Measurements from ENCODE around the gene SUGCT. TPM values are rescaled to one million over a fixed set of nuclear protein-coding genes. Genes with fewer than 3 reads are reported as not detected.

SUGCT gene
- total and polyA plus RNA-seq, 2 of the 13 experiments (the other 11 are each of a cell fraction or from before 2014, with no cell fraction given): 10.1 to 22.2 TPM

GRCh38 chr7:40102897-40103296, 31.9 kb upstream of the SUGCT start:
- Histone ChIP-seq H3K27me3 (ENCODE audit: control insufficient read depth in 1 of 2, insufficient read depth in 2 of 2, low read length in 2 of 2) (no peaks in the 10 kb centered on the region), H3K4me3 (replicated peaks in 1 of 3; ENCODE audit: insufficient read depth in 1 of 3, low read depth in 2 of 3, low read length in 3 of 3) (no peak overlapping the region), H4K20me1 (ENCODE audit: insufficient read depth, low read length) (no peaks in the 10 kb centered on the region), H3K9me3 (ENCODE audit: low read length) (no peaks in the 10 kb centered on the region), H3K9ac (ENCODE audit: insufficient read depth, low read depth, low read length) (no peak overlapping the region), H3K4me1 (ENCODE audit: insufficient read depth, low read length) (peaks cover 24% of the 10 kb centered on the region), H3K79me2 (ENCODE audit: insufficient read depth, low read length) (no peaks in the 10 kb centered on the region), H2AFZ (ENCODE audit: low read length) (no peak overlapping the region), H3K27ac (ENCODE audit: extremely low read length, insufficient read depth, low read length) (no peak overlapping the region), H3K4me2 (ENCODE audit: low read depth, low read length) (no peak overlapping the region), H3K36me3 (replicated peaks in 1 of 2; ENCODE audit: control insufficient read depth in 1 of 2, insufficient read depth in 2 of 2, low read length in 2 of 2) (no peaks in the 10 kb centered on the region; a peak in 1 of 5 replicates)
- intact Hi-C loops (cut with micrococcal nuclease; ENCODE audit: unreplicated experiment) (no loop called here), in situ Hi-C loops (cut with HindIII; ENCODE audit: extremely low pct_ligation_motif_present, low pct_unique_long_range_greater_than_20kb) (no loop called here)
- no peak for ATAC-seq
- 100% methylated on average over 2 of the region's 2 CpGs for WGBS (ENCODE audit: low lambda C conversion rate)
- ChIA-PET CTCF (ENCODE audit: low intra/inter-chr PET ratio, low total read pairs) (no interaction called here), POLR2A (no interaction called here)
- no peak for FAIRE-seq
- DNase-seq (ENCODE audit: low spot score): no peak
- BruUV-seq (replicated peaks): no TSS peak
- TF ChIP-seq FOXJ3 (CRISPR knock-in tag; IDR thresholded peaks at IDR 0.05; ENCODE audit: borderline replicate concordance): no peak
- TF ChIP-seq ZNF790 (CRISPR knock-in tag; IDR thresholded peaks at IDR 0.05; ENCODE audit: borderline replicate concordance): no peak
- TF ChIP-seq ZNF577 (CRISPR knock-in tag; IDR thresholded peaks at IDR 0.05; ENCODE audit: borderline replicate concordance, low read depth): no peak
- no peak for TF ChIP-seq THYN1 (CRISPR knock-in tag; IDR thresholded peaks at IDR 0.05; ENCODE audit: borderline replicate concordance, low read depth)
- TF ChIP-seq RELA (CRISPR knock-in tag; IDR thresholded peaks at IDR 0.05): no peak
- no peak for TF ChIP-seq HOXA5 (CRISPR knock-in tag; IDR thresholded peaks at IDR 0.05)
- no peak for TF ChIP-seq GTF3A (CRISPR knock-in tag; conservative IDR thresholded peaks at IDR 0.05)
- TF ChIP-seq NFKBIZ (CRISPR knock-in tag; IDR thresholded peaks at IDR 0.05): no peak
- TF ChIP-seq CHD2 (IDR thresholded peaks at IDR 0.05; ENCODE audit: low read depth, low read length): no peak
- TF ChIP-seq RORA (CRISPR knock-in tag; IDR thresholded peaks at IDR 0.05): no peak
- no peak for TF ChIP-seq PRDM10 (CRISPR knock-in tag; IDR thresholded peaks at IDR 0.05; ENCODE audit: low read depth)
- TF ChIP-seq ZNF546 (CRISPR knock-in tag; conservative IDR thresholded peaks at IDR 0.05): no peak
- TF ChIP-seq ZXDC (CRISPR knock-in tag; IDR thresholded peaks at IDR 0.05): no peak
- no peak for TF ChIP-seq TCF7 (IDR thresholded peaks at IDR 0.05; ENCODE audit: low read depth)
- TF ChIP-seq ZNF10 (CRISPR knock-in tag; IDR thresholded peaks at IDR 0.05; ENCODE audit: borderline replicate concordance, low read depth): no peak
- TF ChIP-seq ZFP36 (IDR thresholded peaks at IDR 0.05; ENCODE audit: borderline replicate concordance, low read depth, low read length, partially characterized antibody): no peak
